ENCODE measurements around the gene STRN4.
A peak's percentile ranks its signal among the peaks of the same experiment; 100 is the strongest.

- TF ChIP-seq CTCF (IDR thresholded peaks at IDR 0.05; ENCODE audit: insufficient read depth, low read length) (peak; percentile 89), POLR2AphosphoS5 (IDR thresholded peaks at IDR 0.05; ENCODE audit: low read depth) (no peak)
Measured at GRCh38 chr19:46728693-46729339, 17.4 kb downstream of the STRN4 start.
